ENCODE results near the gene B3GNT3. TPM values are rescaled to one million over a fixed set of nuclear protein-coding genes. Genes with fewer than 3 reads are reported as not detected.
A peak's percentile ranks its signal among the peaks of the same experiment; 100 is the strongest.

B3GNT3 gene
- polyA plus RNA-seq, 3 donors = not detected

GRCh38 chr19:17834350-17835181 is 39.6 kb downstream of the B3GNT3 start:
- intact Hi-C loops (cut with micrococcal nuclease) = loop anchor here in 1 of 2 donors (5.0 kb wide), 1 partner anchor 32 kb away; no protein-coding TSS in a partner anchor
- H3K27ac Mint-ChIP-seq = no peak overlapping the region
- no peak for DNase-seq
- Histone ChIP-seq H4K20me1 (ENCODE audit: insufficient read depth, low read length) (no peaks in the 10 kb centered on the region), H2AFZ (ENCODE audit: insufficient read depth, low read depth, low read length, poor library complexity, severe bottlenecking) (no peak overlapping the region), H3K9me3 (replicated peaks in 1 of 2; ENCODE audit: control insufficient read depth in 1 of 2, insufficient read depth in 1 of 2, low read length in 2 of 2) (peaks cover 0 to 5% of the 10 kb centered on the region in 2 donors), H3K36me3 (replicated peaks in 1 of 2; ENCODE audit: control insufficient read depth in 1 of 2, insufficient read depth in 2 of 2, low read length in 2 of 2) (peaks cover 61 to 85% of the 10 kb centered on the region in 2 donors), H3K4me3 (replicated peaks in 1 of 3; ENCODE audit: low read depth in 2 of 3, low read length in 3 of 3) (no peak overlapping the region), H3K27ac (ENCODE audit: low read depth in 1 of 2, low read length in 2 of 2) (no peak overlapping the region), H3K4me2 (replicated peaks; ENCODE audit: extremely low read depth, low read length, poor library complexity, severe bottlenecking) (no peak overlapping the region), H3K9ac (ENCODE audit: insufficient read depth, low read length, poor library complexity, severe bottlenecking) (no peak overlapping the region), H3K4me1 (ENCODE audit: control insufficient read depth in 1 of 2, insufficient read depth in 2 of 2, low read length in 2 of 2) (no peaks in the 10 kb centered on the region), H3K27me3 (ENCODE audit: control insufficient read depth in 2 of 2, insufficient read depth in 2 of 2, low read length in 2 of 2) (no peaks in the 10 kb centered on the region), H3K79me2 (ENCODE audit: insufficient read depth, low read length) (no peaks in the 10 kb centered on the region)
- 97% methylated on average over 11 of the region's 27 CpGs for WGBS (ENCODE audit: insufficient coverage)
- no peak overlapping the region for H3K4me3 Mint-ChIP-seq
- peaks cover 76 to 97% of the 10 kb centered on the region in 2 donors for H3K36me3 Mint-ChIP-seq
- peaks cover 2 to 7% (median 5%) of the 10 kb centered on the region in 7 donors for H3K9me3 Mint-ChIP-seq
- TF ChIP-seq CTCF (IDR thresholded peaks at IDR 0.05) = no peak
- H3K4me1 Mint-ChIP-seq = no peaks in the 10 kb centered on the region
- no peaks in the 10 kb centered on the region for H3K27me3 Mint-ChIP-seq (ENCODE audit: low read depth in 3 of 3)

- peak overlapping the region in 2 of 7 donors; percentile 32 to 69 for H3K27ac Mint-ChIP-seq
- Histone ChIP-seq H4K20me1 (ENCODE audit: insufficient read depth, low read length) (no peaks in the 10 kb centered on the region), H3K9ac (ENCODE audit: insufficient read depth, low read length, poor library complexity, severe bottlenecking) (no peak overlapping the region), H3K4me3 (replicated peaks in 1 of 3; ENCODE audit: low read depth in 2 of 3, low read length in 3 of 3) (no peak overlapping the region), H3K27ac (ENCODE audit: low read depth in 1 of 2, low read length in 2 of 2) (no peak overlapping the region), H3K4me1 (ENCODE audit: control insufficient read depth in 1 of 2, insufficient read depth in 2 of 2, low read length in 2 of 2) (no peaks in the 10 kb centered on the region), H3K79me2 (ENCODE audit: insufficient read depth, low read length) (no peaks in the 10 kb centered on the region), H3K4me2 (replicated peaks; ENCODE audit: extremely low read depth, low read length, poor library complexity, severe bottlenecking) (no peak overlapping the region), H3K9me3 (replicated peaks in 1 of 2; ENCODE audit: control insufficient read depth in 1 of 2, insufficient read depth in 1 of 2, low read length in 2 of 2) (peaks cover 0 to 5% of the 10 kb centered on the region in 2 donors), H3K27me3 (ENCODE audit: control insufficient read depth in 2 of 2, insufficient read depth in 2 of 2, low read length in 2 of 2) (no peaks in the 10 kb centered on the region), H3K36me3 (replicated peaks in 1 of 2; ENCODE audit: control insufficient read depth in 1 of 2, insufficient read depth in 2 of 2, low read length in 2 of 2) (peaks cover 60 to 85% of the 10 kb centered on the region in 2 donors), H2AFZ (ENCODE audit: insufficient read depth, low read depth, low read length, poor library complexity, severe bottlenecking) (no peak overlapping the region)
- DNase-seq = no peak
- no peak overlapping the region for H3K4me3 Mint-ChIP-seq
- no peaks in the 10 kb centered on the region for H3K27me3 Mint-ChIP-seq (ENCODE audit: low read depth in 3 of 3)
- intact Hi-C loops (cut with micrococcal nuclease) = loop anchor here in 1 of 2 donors (5.0 kb wide), 1 partner anchor 33 kb away; no protein-coding TSS in a partner anchor
- no peak for TF ChIP-seq CTCF (IDR thresholded peaks at IDR 0.05)
- peaks cover 77 to 97% of the 10 kb centered on the region in 2 donors for H3K36me3 Mint-ChIP-seq
- H3K4me1 Mint-ChIP-seq = no peaks in the 10 kb centered on the region
- 96% methylated on average over 6 of the region's 8 CpGs for WGBS (ENCODE audit: insufficient coverage)
- peaks cover 2 to 7% (median 5%) of the 10 kb centered on the region in 7 donors for H3K9me3 Mint-ChIP-seq
These were observed 40.5 kb downstream of the B3GNT3 start for GRCh38 chr19:17835182-17836006.
